IMR-90 (cell line): ENCODE measurements around the gene TAF11L6. TPM values are rescaled to one million over a fixed set of nuclear protein-coding genes. Genes with fewer than 3 reads are reported as not detected.

Experiments used
- ATAC-seq: fragments of 200-7000 bp; cut with Tn5 transposase; 2 replicates; pipeline ENCODE4 v1.9.1; 2020; ENCODE audit warnings: low read depth, mild to moderate bottlenecking, moderate library complexity
- BruUV-seq: library from RNA; stranded (reverse); fragments of 400-500 nt; replicated peaks from 2 replicates; lab custom pipeline; 2021; lab: Mats Ljungman, UMichigan
- CTCF ChIA-PET: fragments of 300-600 bp; formaldehyde crosslinking; extraction: SDS; loops from one replicate; lab custom pipeline; 2021; ENCODE audit warnings: antibody characterized with exemption; lab: Yijun Ruan, JAX
- POLR2A ChIA-PET: fragments of 300-600 bp; sonication (Branson Sonifier 250); formaldehyde crosslinking; loops from one replicate; lab custom pipeline; 2022; ENCODE audit warnings: antibody characterized with exemption; ENCODE audit not compliant: unreplicated experiment; lab: Charles Lee
- DNase-seq: peaks from one replicate; pipeline ENCODE4 v3.0.0; 2013
- H2AFZ ChIP-seq: replicated peaks from 2 replicates; pipeline ENCODE3; 2013; ENCODE audit warnings: low read length, mild to moderate bottlenecking; ENCODE audit not compliant: poor library complexity
- H2AK5ac ChIP-seq: 2 replicates; pipeline ENCODE4 v1.6.1; 2013; ENCODE audit warnings: low read depth, low read length, inconsistent platforms
- H2AK9ac ChIP-seq: replicated peaks from 2 replicates; pipeline ENCODE3; 2013; ENCODE audit warnings: mild to moderate bottlenecking, low read depth, low read length, moderate library complexity; ENCODE audit not compliant: poor library complexity
- H2BK120ac ChIP-seq: 2 replicates; pipeline ENCODE4 v1.6.1; 2013; ENCODE audit warnings: low read depth, low read length, inconsistent platforms
- H2BK15ac ChIP-seq: 3 replicates; pipeline ENCODE4 v1.6.1; 2013; ENCODE audit warnings: low read depth, low read length, inconsistent platforms
- H2BK20ac ChIP-seq: 2 replicates; pipeline ENCODE4 v1.6.1; 2013; ENCODE audit warnings: low read depth, mild to moderate bottlenecking, inconsistent platforms, low read length, moderate library complexity
- H2BK5ac ChIP-seq: 2 replicates; pipeline ENCODE4 v1.6.1; 2013; ENCODE audit warnings: mild to moderate bottlenecking, low read depth, low read length, inconsistent platforms; ENCODE audit not compliant: poor library complexity, severe bottlenecking
- H3K14ac ChIP-seq: replicated peaks from 2 replicates; pipeline ENCODE4 v1.6.1; 2013; ENCODE audit warnings: low read depth, low read length, inconsistent platforms
- H3K18ac ChIP-seq: 2 replicates; pipeline ENCODE4 v1.6.1; 2013; ENCODE audit warnings: low read depth, low read length, control low read depth
- H3K23ac ChIP-seq: 2 replicates; pipeline ENCODE4 v1.6.1; 2013; ENCODE audit warnings: low read depth, low read length, inconsistent platforms
- H3K27ac ChIP-seq: 2 replicates; pipeline ENCODE4 v1.5.1; 2013; ENCODE audit warnings: mild to moderate bottlenecking, control low read depth, low read length; ENCODE audit not compliant: insufficient read depth
- H3K27me3 ChIP-seq: 2 replicates; pipeline ENCODE4 v1.6.1; 2013; ENCODE audit warnings: low read length; ENCODE audit not compliant: control insufficient read depth, insufficient read depth
- H3K36me3 ChIP-seq: 2 replicates; pipeline ENCODE4 v1.6.1; 2013; ENCODE audit warnings: low read length, mixed read lengths; ENCODE audit not compliant: control insufficient read depth, insufficient read depth
- H3K4ac ChIP-seq: 2 replicates; pipeline ENCODE4 v1.6.1; 2013; ENCODE audit warnings: low read depth, low read length, inconsistent platforms
- H3K4me1 ChIP-seq: 2 replicates; pipeline ENCODE4 v1.6.1; 2013; ENCODE audit warnings: low read length, mixed read lengths; ENCODE audit not compliant: control insufficient read depth, insufficient read depth
- H3K4me2 ChIP-seq: 2 replicates; pipeline ENCODE4 v1.6.1; 2013; ENCODE audit warnings: low read depth, mild to moderate bottlenecking, control low read depth, low read length, moderate library complexity
- H3K4me3 ChIP-seq: 2 replicates; pipeline ENCODE4 v1.5.1; 2013; ENCODE audit warnings: low read depth, mild to moderate bottlenecking, control low read depth, low read length, moderate library complexity; ENCODE audit not compliant: insufficient read depth
- H3K56ac ChIP-seq: 2 replicates; pipeline ENCODE4 v1.6.1; 2013; ENCODE audit warnings: low read length, inconsistent platforms; ENCODE audit not compliant: insufficient read depth; ENCODE audit errors: extremely low read depth
- H3K79me1 ChIP-seq, 2 experiments: 2 replicates each; pipeline ENCODE4 v1.6.1; 2013; ENCODE audit warnings: low read length in 2 of 2, inconsistent platforms in 1 of 2, low read depth in 1 of 2
- H3K9ac ChIP-seq: 2 replicates; pipeline ENCODE4 v1.6.1; 2013; ENCODE audit warnings: low read depth, low read length, control low read depth
- H3K9me1 ChIP-seq: 2 replicates; pipeline ENCODE4 v1.6.1; 2013; ENCODE audit warnings: low read length, inconsistent platforms; ENCODE audit not compliant: insufficient read depth
- H3K9me3 ChIP-seq: 2 replicates; pipeline ENCODE4 v1.6.1; 2013; ENCODE audit warnings: low read length; ENCODE audit not compliant: control insufficient read depth, insufficient read depth
- H4K20me1 ChIP-seq: 2 replicates; pipeline ENCODE4 v1.6.1; 2013; ENCODE audit warnings: low read length, inconsistent platforms; ENCODE audit not compliant: insufficient read depth
- H4K5ac ChIP-seq: 2 replicates; pipeline ENCODE4 v1.6.1; 2013; ENCODE audit warnings: mild to moderate bottlenecking, low read depth, low read length, control low read depth
- H4K8ac ChIP-seq, 2 experiments: 2 replicates each; pipeline ENCODE4 v1.6.1; 2013; ENCODE audit warnings: low read depth in 2 of 2, low read length in 2 of 2, control low read depth in 1 of 2, inconsistent platforms in 1 of 2
- H4K91ac ChIP-seq: 2 replicates; pipeline ENCODE4 v1.6.1; 2013; ENCODE audit warnings: low read depth, low read length, inconsistent platforms; ENCODE audit not compliant: insufficient read depth
- BHLHE40 ChIP-seq: fragments of 150-350 bp; IDR thresholded peaks from 2 replicates; pipeline ENCODE4 v1.6.1; 2016; ENCODE audit warnings: mild to moderate bottlenecking, low read depth, low read length
- CEBPB ChIP-seq: IDR thresholded peaks from 2 replicates; pipeline ENCODE4 v1.6.1; 2012; ENCODE audit warnings: low read depth, low read length, improper control_type of control experiment
- CHD1 ChIP-seq: IDR thresholded peaks from 2 replicates; pipeline ENCODE4 v1.6.1; 2012; ENCODE audit warnings: low read depth, low read length, improper control_type of control experiment
- FOS ChIP-seq: fragments of 150-350 bp; IDR thresholded peaks from 2 replicates; pipeline ENCODE4 v1.6.1; 2016; ENCODE audit warnings: low read depth, low read length
- MAFK ChIP-seq: IDR thresholded peaks from 2 replicates; pipeline ENCODE4 v1.6.1; 2012; ENCODE audit warnings: low read depth, low read length, improper control_type of control experiment
- MAZ ChIP-seq: IDR thresholded peaks from 2 replicates; pipeline ENCODE4 v1.6.1; 2012; ENCODE audit warnings: low read depth, mild to moderate bottlenecking, low read length, improper control_type of control experiment, moderate library complexity, borderline replicate concordance
- POLR2A ChIP-seq: IDR thresholded peaks from 2 replicates; pipeline ENCODE4 v1.6.1; 2012; ENCODE audit warnings: mild to moderate bottlenecking, low read depth, low read length
- RAD21 ChIP-seq: IDR thresholded peaks from 2 replicates; pipeline ENCODE4 v1.6.1; 2012; ENCODE audit warnings: low read length, improper control_type of control experiment
- RCOR1 ChIP-seq: IDR thresholded peaks from 2 replicates; pipeline ENCODE4 v1.6.1; 2012; ENCODE audit warnings: mild to moderate bottlenecking, low read length, improper control_type of control experiment; ENCODE audit not compliant: insufficient replicate concordance
- RFX5 ChIP-seq: IDR thresholded peaks from 2 replicates; pipeline ENCODE4 v1.8.0; 2012; ENCODE audit warnings: low read depth, mild to moderate bottlenecking, low read length, moderate library complexity
- WGBS, 2 experiments: methylation state at CpG; one replicate each; pipeline versions ENCODE4 v1.1.5 to v1.1.7; 2013; ENCODE audit warnings: missing lambda C conversion rate in 2 of 2; ENCODE audit not compliant: insufficient read length in 1 of 2; ENCODE audit errors: extremely low coverage in 2 of 2; 5-methylcytosine and 5-hydroxymethylcytosine counted together
- dilution Hi-C: fragments of 300-500 bp; cut with HindIII; formaldehyde crosslinking; loops from one replicate; pipeline ENCODE4 v1.14.3; 2018; ENCODE audit warnings: low sequenced_read_pairs; ENCODE audit not compliant: unreplicated experiment
- in situ Hi-C: fragments of 300-500 bp; cut with MboI; formaldehyde crosslinking; loops from 3 replicates; pipeline ENCODE4 v1.14.3; 2019; ENCODE audit warnings: low sequenced_read_pairs, inconsistent platforms, mixed read lengths
- intact Hi-C: fragments of 100-400 bp; cut with micrococcal nuclease; formaldehyde crosslinking; loops from 2 replicates; pipeline ENCODE4 v1.10.0; 2022
- polyA plus RNA-seq, 3 experiments: library from polyadenylated mRNA; depleted of rRNA; stranded (reverse); fragments of >200 nt; gene quantifications; 2 replicates each; pipeline ENCODE4 v1.2.3, GENCODE V29; 2012; ENCODE audit warnings: low replicate concordance in 1 of 3
- total RNA-seq: library from RNA; depleted of rRNA; stranded (reverse); fragments of >200 nt; gene quantifications from 2 replicates; pipeline ENCODE4 v1.2.3, GENCODE V29; 2012
- TF ChIP-seq, protein P1 (sequence below): fragments of 150-350 bp; IDR thresholded peaks from 2 replicates; pipeline ENCODE4 v1.6.1; 2016; ENCODE audit warnings: low read depth, mild to moderate bottlenecking, low read length, moderate library complexity, borderline replicate concordance
- TF ChIP-seq, protein P2 (sequence below): conservative IDR thresholded peaks from 2 replicates; pipeline ENCODE4 v1.5.1; 2012; ENCODE audit warnings: mild to moderate bottlenecking, low read depth, low read length, improper control_type of control experiment
- TF ChIP-seq, protein P3 (sequence below): fragments of 150-350 bp; IDR thresholded peaks from 2 replicates; pipeline ENCODE4 v1.6.1; 2017; ENCODE audit warnings: mild to moderate bottlenecking, antibody characterized with exemption, low read length, low read depth

TAF11L6 gene
- total and polyA plus RNA-seq, 2 of the 4 experiments (the other 2 are of a cell fraction), result not detected

DNA sequence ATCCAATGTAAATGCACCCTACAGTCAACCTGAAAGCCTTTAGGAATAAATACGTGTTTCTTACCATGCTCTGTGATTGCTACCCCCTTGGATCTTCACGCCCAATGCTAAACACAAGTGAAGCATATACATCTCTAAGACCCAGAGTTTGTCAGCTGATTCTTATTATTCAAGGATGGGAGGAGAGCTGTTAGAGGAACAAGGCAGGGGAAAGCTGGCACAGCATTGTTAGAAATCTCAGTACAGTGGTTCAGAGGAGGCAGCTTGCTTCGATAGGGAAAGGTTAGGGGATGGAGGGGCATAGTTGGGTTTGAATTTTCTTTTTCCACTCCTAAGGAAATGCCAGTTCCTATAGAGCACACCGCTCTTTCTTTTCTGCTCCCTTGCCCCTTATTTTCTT lies 47.1 kb upstream of the TAF11L6 start:
- DNase-seq, result no peak
- no peak overlapping the region for H2BK5ac ChIP-seq
- no peak overlapping the region for H2BK20ac ChIP-seq
- no peak overlapping the region for H2AK9ac ChIP-seq
- no peak overlapping the region for H4K5ac ChIP-seq
- H4K8ac ChIP-seq, result no peak overlapping the region
- H3K4me2 ChIP-seq, result no peak overlapping the region
- H3K79me1 ChIP-seq, result no peaks in the 10 kb centered on the region
- POLR2A ChIA-PET, result no interaction called here
- H2AFZ ChIP-seq, result no peak overlapping the region
- no peak overlapping the region for H4K91ac ChIP-seq
- H3K27me3 ChIP-seq, result peaks cover 8% of the 10 kb centered on the region
- no peak overlapping the region for H3K4me3 ChIP-seq
- H3K9me1 ChIP-seq, result no peaks in the 10 kb centered on the region
- no peak overlapping the region for H3K14ac ChIP-seq
- H2AK5ac ChIP-seq, result no peak overlapping the region
- H3K18ac ChIP-seq, result no peak overlapping the region
- no peak overlapping the region for H2BK120ac ChIP-seq
- no peaks in the 10 kb centered on the region for H3K9me3 ChIP-seq
- in situ Hi-C loops (no loop called here), intact Hi-C loops (no loop called here), dilution Hi-C loops (no loop called here)
- no peak for ATAC-seq
- no peak overlapping the region for H3K27ac ChIP-seq
- no TSS peak for BruUV-seq
- H2BK15ac ChIP-seq, result no peak overlapping the region
- H3K4ac ChIP-seq, result no peak overlapping the region
- H3K4me1 ChIP-seq, result no peaks in the 10 kb centered on the region
- H4K20me1 ChIP-seq, result no peaks in the 10 kb centered on the region
- no peak overlapping the region for H3K23ac ChIP-seq
- WGBS, 2 experiments, result no CpG with 5 or more reads among the region's 4 CpGs
- TF ChIP-seq, protein P1, sequence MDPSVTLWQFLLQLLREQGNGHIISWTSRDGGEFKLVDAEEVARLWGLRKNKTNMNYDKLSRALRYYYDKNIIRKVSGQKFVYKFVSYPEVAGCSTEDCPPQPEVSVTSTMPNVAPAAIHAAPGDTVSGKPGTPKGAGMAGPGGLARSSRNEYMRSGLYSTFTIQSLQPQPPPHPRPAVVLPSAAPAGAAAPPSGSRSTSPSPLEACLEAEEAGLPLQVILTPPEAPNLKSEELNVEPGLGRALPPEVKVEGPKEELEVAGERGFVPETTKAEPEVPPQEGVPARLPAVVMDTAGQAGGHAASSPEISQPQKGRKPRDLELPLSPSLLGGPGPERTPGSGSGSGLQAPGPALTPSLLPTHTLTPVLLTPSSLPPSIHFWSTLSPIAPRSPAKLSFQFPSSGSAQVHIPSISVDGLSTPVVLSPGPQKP, result no peak
- TF ChIP-seq MAFK (no peak), CEBPB (no peak), FOS (no peak), POLR2A (no peak), BHLHE40 (no peak), RFX5 (no peak), MAZ (no peak), RAD21 (no peak), RCOR1 (no peak), CHD1 (no peak)
- TF ChIP-seq, protein P2, sequence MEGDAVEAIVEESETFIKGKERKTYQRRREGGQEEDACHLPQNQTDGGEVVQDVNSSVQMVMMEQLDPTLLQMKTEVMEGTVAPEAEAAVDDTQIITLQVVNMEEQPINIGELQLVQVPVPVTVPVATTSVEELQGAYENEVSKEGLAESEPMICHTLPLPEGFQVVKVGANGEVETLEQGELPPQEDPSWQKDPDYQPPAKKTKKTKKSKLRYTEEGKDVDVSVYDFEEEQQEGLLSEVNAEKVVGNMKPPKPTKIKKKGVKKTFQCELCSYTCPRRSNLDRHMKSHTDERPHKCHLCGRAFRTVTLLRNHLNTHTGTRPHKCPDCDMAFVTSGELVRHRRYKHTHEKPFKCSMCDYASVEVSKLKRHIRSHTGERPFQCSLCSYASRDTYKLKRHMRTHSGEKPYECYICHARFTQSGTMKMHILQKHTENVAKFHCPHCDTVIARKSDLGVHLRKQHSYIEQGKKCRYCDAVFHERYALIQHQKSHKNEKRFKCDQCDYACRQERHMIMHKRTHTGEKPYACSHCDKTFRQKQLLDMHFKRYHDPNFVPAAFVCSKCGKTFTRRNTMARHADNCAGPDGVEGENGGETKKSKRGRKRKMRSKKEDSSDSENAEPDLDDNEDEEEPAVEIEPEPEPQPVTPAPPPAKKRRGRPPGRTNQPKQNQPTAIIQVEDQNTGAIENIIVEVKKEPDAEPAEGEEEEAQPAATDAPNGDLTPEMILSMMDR, result no peak
- TF ChIP-seq, protein P3, sequence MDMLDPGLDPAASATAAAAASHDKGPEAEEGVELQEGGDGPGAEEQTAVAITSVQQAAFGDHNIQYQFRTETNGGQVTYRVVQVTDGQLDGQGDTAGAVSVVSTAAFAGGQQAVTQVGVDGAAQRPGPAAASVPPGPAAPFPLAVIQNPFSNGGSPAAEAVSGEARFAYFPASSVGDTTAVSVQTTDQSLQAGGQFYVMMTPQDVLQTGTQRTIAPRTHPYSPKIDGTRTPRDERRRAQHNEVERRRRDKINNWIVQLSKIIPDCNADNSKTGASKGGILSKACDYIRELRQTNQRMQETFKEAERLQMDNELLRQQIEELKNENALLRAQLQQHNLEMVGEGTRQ, result no peak
- CTCF ChIA-PET, result interaction anchor here (0.6 kb wide), 3 partner anchors 102 to 333 kb away, joined by 3 read pairs; no protein-coding TSS in a partner anchor
- no peaks in the 10 kb centered on the region for H3K36me3 ChIP-seq
- H3K56ac ChIP-seq, result no peak overlapping the region
- H3K9ac ChIP-seq, result no peak overlapping the region
